Naive thymus-derived CD8-positive, alpha-beta T cell (primary cell): ENCODE results near the gene SPRED3. TPM values are rescaled to one million over a fixed set of nuclear protein-coding genes. Genes with fewer than 3 reads are reported as not detected.
"Not testable (repeated sequence)": the region's sequence is repeated elsewhere in the genome, so short reads cannot be mapped to it uniquely, and the experiment has no call there.

Experiments
- ATAC-seq, 2 donors: fragments of 150-1000 bp; cut with Tn5 transposase in 1 of 2; sonication (Bioruptor Pico), chemical (Tn5 transposase) in 1 of 2; 1 replicate in 1 of 2; 2 replicates in 1 of 2; pipeline ENCODE4 v1.10.0; 2021; ENCODE audit warnings: mild to moderate bottlenecking in 2 of 2, moderate library complexity in 2 of 2
- POLR2A ChIA-PET: fragments of 350-600 bp; sonication (Branson Sonifier 250); formaldehyde crosslinking; loops from one replicate; lab custom pipeline; 2021; ENCODE audit warnings: antibody characterized with exemption; lab: Charles Lee
- DNase-seq, 10 donors: peaks; one replicate each; pipeline versions ENCODE4 v3.0.0 to v3.0.0-alpha.2; 2020 to 2022
- H3K27ac Mint-ChIP-seq, 10 donors: one replicate each; pipeline ENCODE4 v1.8.0; 2020 to 2022; ENCODE audit warnings: mild to moderate bottlenecking in 10 of 10, mixed read lengths in 10 of 10, moderate library complexity in 4 of 10, inconsistent platforms in 1 of 10
- H3K27me3 Mint-ChIP-seq, 5 donors: one replicate each; pipeline ENCODE4 v1.8.0; 2021 to 2022; ENCODE audit warnings: mixed read lengths in 5 of 5
- H3K36me3 Mint-ChIP-seq, 3 donors: one replicate each; pipeline ENCODE4 v1.8.0; 2020 to 2022; ENCODE audit warnings: mixed read lengths in 3 of 3, mild to moderate bottlenecking in 2 of 3, inconsistent platforms in 1 of 3
- H3K4me1 Mint-ChIP-seq, 4 donors: one replicate each; pipeline ENCODE4 v1.8.0; 2021 to 2022; ENCODE audit warnings: mixed read lengths in 4 of 4
- H3K4me3 Mint-ChIP-seq, 10 donors: one replicate each; pipeline ENCODE4 v1.8.0; 2020 to 2022; ENCODE audit warnings: mild to moderate bottlenecking in 10 of 10, mixed read lengths in 10 of 10, moderate library complexity in 6 of 10, inconsistent platforms in 1 of 10
- H3K9me3 Mint-ChIP-seq, 9 donors: one replicate each; pipeline ENCODE4 v1.8.0; 2020 to 2022; ENCODE audit warnings: mixed read lengths in 9 of 9, mild to moderate bottlenecking in 3 of 9, inconsistent platforms in 1 of 9, moderate library complexity in 1 of 9
- polyA plus RNA-seq, 3 donors: library from polyadenylated mRNA; unstranded; fragments of 300-500 nt; fragmentation: Illumina TruSeq; gene quantifications; one replicate each; pipeline ENCODE4 v1.2.3, GENCODE V29; 2021
- total RNA-seq, 8 experiments: library from RNA in 2 of 8; stranded (reverse) in 2 of 8; gene quantifications; one replicate each; pipeline ENCODE4 v1.2.3 and lab custom pipeline; 2021 to 2026

Gene SPRED3
- total and polyA plus RNA-seq, 5 experiments from 2014 or later, result 0.02 to 2.6 (median 0.97) TPM; not detected in 1

DNA sequence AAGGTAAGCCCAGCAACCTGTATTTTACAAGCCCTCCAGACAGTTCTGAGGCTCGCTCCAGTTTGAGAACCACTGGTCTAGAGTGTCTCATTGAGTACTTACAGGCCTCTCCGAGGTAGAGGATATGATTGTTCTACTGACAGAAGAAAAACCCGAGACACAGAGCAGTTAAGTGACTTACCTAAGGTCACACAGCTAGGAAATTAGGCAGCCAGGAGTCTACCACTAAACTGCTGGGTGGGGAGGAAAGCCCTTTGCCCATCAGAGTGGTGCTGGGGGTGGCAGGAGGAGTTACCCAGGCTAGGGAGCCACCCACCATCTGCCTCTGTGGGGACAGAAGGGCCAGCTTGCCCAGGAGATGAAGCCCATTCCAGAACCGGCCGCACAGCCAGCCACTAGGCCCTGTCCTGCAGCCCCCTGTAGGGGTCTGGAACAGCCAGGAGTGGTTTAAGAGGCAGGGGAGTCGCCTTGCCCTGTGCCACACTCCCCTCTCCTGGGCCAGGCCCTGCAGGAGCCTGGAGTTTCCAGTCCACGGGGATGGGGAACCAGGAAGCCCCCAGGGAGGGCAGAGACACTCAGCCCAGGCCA is 36.8 kb downstream of the SPRED3 start:
- Mint-ChIP-seq H3K27me3 (peaks cover 0 to 19% (median 3%) of the 10 kb centered on the region in 5 donors), H3K4me1 (peaks cover 1 to 16% (median 8%) of the 10 kb centered on the region in 4 donors), H3K9me3 (no peaks in the 10 kb centered on the region), H3K27ac (no peak overlapping the region), H3K4me3 (peak overlapping the region in 5 of 10 donors; percentile 48 to 65 (median 52)), H3K36me3 (no peaks in the 10 kb centered on the region)
- POLR2A ChIA-PET, result interaction anchor here (0.7 to 1.0 kb wide), 2 partner anchors 8 to 80 kb away, joined by 4 read pairs; no protein-coding TSS in a partner anchor
- ATAC-seq (no peak), DNase-seq (no peak)

- peak; percentile 53 to 96 for ATAC-seq
- peak within 1 kb of the TSS in 4 of 10 donors; percentile 23 to 70 (median 45) for H3K27ac Mint-ChIP-seq
- DNase-seq, result peak in 7 of 10 donors; percentile 11 to 53 (median 47)
- peaks cover 0 to 19% (median 3%) of the 10 kb centered on the region in 5 donors for H3K27me3 Mint-ChIP-seq
- POLR2A ChIA-PET, result interaction anchor here (1.0 kb wide), 1 partner anchor 9 kb away, joined by 4 read pairs; no protein-coding TSS in a partner anchor
- peak within 1 kb of the TSS; percentile 38 to 81 (median 68) for H3K4me3 Mint-ChIP-seq
- H3K9me3 Mint-ChIP-seq, result no peaks in the 10 kb centered on the region
- H3K4me1 Mint-ChIP-seq, result peaks cover 1 to 16% (median 8%) of the 10 kb centered on the region in 4 donors
- H3K36me3 Mint-ChIP-seq, result no peaks in the 10 kb centered on the region
Observed at GRCh38 chr19:38425810-38426466, 37.4 kb downstream of the SPRED3 start, which contains the start of gene RASGRP4. Gene RASGRP4 (minus strand): TSS chr19:38426219. CDS start chr19:38426091, 128 bp downstream.

DNA sequence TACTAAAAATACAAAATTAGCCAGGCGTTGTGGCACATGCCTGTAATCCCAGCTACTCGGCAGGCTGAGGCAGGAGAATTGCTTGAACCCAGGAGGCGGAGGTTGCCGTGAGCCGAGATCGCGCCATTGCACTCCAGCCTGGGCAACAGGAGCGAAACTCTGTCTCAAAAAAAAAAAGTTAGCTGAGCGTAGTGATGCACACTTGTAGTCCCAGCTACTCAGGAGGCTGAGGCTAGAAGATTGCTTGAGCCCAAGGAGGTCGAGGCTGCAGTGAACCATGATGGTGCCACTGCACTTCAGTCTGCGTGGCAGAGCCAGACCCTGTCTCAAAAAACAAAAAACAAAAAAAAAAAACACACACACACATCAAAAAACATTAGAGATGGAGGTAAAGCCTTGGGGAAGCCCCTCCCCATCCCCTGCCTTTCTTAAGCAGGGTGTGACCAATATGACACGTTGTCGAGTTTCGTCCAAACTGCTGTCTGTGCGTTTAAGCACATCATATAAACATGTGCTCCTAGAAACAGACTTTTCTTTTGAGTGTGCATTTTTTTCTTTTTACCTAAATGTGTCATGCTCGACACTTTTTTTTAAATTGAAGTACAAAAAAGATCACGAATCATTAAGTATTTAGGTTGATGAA is 38.7 kb downstream of the SPRED3 start:
- Mint-ChIP-seq H3K4me1 (peaks cover 1 to 16% (median 8%) of the 10 kb centered on the region in 4 donors), H3K27me3 (peaks cover 0 to 19% (median 3%) of the 10 kb centered on the region in 5 donors)
- POLR2A ChIA-PET, H3K27ac Mint-ChIP-seq, H3K36me3 Mint-ChIP-seq, H3K4me3 Mint-ChIP-seq, ATAC-seq, H3K9me3 Mint-ChIP-seq, DNase-seq: not testable (repeated sequence)

- ATAC-seq (no peak), DNase-seq (no peak)
- no peak overlapping the region for H3K4me3 Mint-ChIP-seq
- peaks cover 4 to 24% (median 14%) of the 10 kb centered on the region in 4 donors for H3K4me1 Mint-ChIP-seq
- H3K27ac Mint-ChIP-seq, result peak overlapping the region in 1 of 10 donors; percentile 19
- POLR2A ChIA-PET, result no interaction called here
- H3K27me3 Mint-ChIP-seq, result peaks cover 5 to 21% (median 9%) of the 10 kb centered on the region in 5 donors
- no peaks in the 10 kb centered on the region for H3K9me3 Mint-ChIP-seq
- no peaks in the 10 kb centered on the region for H3K36me3 Mint-ChIP-seq
Observed at GRCh38 chr19:38429055-38429810, 40.7 kb downstream of the SPRED3 start.

DNA sequence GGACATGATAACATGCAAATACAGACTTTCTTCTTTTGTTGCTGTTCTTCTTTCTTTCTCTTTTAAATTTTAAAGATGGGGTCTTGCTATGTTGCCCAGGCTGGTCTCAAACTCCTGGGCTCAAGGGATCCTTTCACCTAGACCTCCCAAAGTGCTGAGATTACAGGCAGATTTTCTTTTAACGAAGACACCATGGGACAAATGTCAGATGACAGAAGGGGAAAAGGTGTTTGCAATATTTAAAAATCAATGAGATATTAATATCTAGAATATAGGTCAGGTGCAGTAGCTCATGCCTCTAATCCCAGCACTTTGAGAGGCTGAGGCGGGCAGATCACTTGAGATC is 41.3 kb downstream of the SPRED3 start:
- no peak for DNase-seq
- H3K4me3 Mint-ChIP-seq, result no peak overlapping the region
- H3K36me3 Mint-ChIP-seq, result no peaks in the 10 kb centered on the region
- peaks cover 6 to 28% (median 16%) of the 10 kb centered on the region in 4 donors for H3K4me1 Mint-ChIP-seq
- H3K9me3 Mint-ChIP-seq, result no peaks in the 10 kb centered on the region
- H3K27ac Mint-ChIP-seq, result no peak overlapping the region
- POLR2A ChIA-PET, result no interaction called here
- peaks cover 7 to 21% (median 12%) of the 10 kb centered on the region in 5 donors for H3K27me3 Mint-ChIP-seq
- no peak for ATAC-seq

DNA sequence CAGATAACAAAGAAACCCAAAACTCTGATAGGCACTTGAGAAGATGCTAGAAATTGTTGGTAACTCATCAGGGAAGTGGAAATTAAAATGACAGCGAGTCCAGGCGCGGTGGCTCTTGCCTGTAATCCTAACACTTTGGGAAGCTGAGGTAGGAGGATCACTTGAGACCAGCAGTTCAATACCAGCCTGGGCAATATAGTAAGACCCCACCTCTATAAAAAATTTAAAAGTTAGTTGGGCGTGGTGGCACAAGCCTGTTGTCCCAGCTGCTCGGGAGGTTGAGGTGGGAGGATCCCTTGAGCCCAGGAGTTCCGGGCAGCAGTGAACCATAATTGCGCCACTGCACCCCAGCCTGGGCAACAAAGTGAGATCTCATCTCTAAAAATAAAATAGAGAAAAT is 42.4 kb downstream of the SPRED3 start:
- Mint-ChIP-seq H3K36me3 (no peaks in the 10 kb centered on the region), H3K4me3 (no peak overlapping the region), H3K4me1 (peaks cover 6 to 18% (median 14%) of the 10 kb centered on the region in 4 donors), H3K9me3 (no peaks in the 10 kb centered on the region), H3K27me3 (peaks cover 7 to 30% (median 13%) of the 10 kb centered on the region in 5 donors), H3K27ac (no peak overlapping the region)
- no peak for ATAC-seq
- POLR2A ChIA-PET, result no interaction called here
- no peak for DNase-seq

- ATAC-seq (peak; percentile 52 to 75), DNase-seq (peak in 1 of 10 donors; percentile 18)
- POLR2A ChIA-PET, result no interaction called here
- peaks cover 0 to 2% (median 0%) of the 10 kb centered on the region in 9 donors for H3K9me3 Mint-ChIP-seq
- no peaks in the 10 kb centered on the region for H3K36me3 Mint-ChIP-seq
- peak within 1 kb of the TSS in 3 of 10 donors; percentile 11 to 60 (median 49) for H3K27ac Mint-ChIP-seq
- peaks cover 5 to 12% (median 9%) of the 10 kb centered on the region in 4 donors for H3K4me1 Mint-ChIP-seq
- H3K4me3 Mint-ChIP-seq, result peak within 1 kb of the TSS in 6 of 10 donors; percentile 28 to 68 (median 54)
- H3K27me3 Mint-ChIP-seq, result peaks cover 13 to 43% (median 19%) of the 10 kb centered on the region in 5 donors
Observed at GRCh38 chr19:38433268-38433733, 44.8 kb downstream of the SPRED3 start, which contains the start of gene RYR1. Gene RYR1 (plus strand): TSS chr19:38433691. CDS start chr19:38433830, 139 bp downstream.

- H3K36me3 Mint-ChIP-seq, result no peaks in the 10 kb centered on the region
- H3K4me3 Mint-ChIP-seq, result peak overlapping the region in 1 of 10 donors; percentile 37
- DNase-seq, result no peak
- peaks cover 14 to 46% (median 20%) of the 10 kb centered on the region in 5 donors for H3K27me3 Mint-ChIP-seq
- no peak for ATAC-seq
- peak overlapping the region in 1 of 10 donors; percentile 49 for H3K27ac Mint-ChIP-seq
- POLR2A ChIA-PET, result no interaction called here
- H3K4me1 Mint-ChIP-seq, result peaks cover 5 to 12% (median 9%) of the 10 kb centered on the region in 4 donors
- H3K9me3 Mint-ChIP-seq, result peaks cover 0 to 2% (median 0%) of the 10 kb centered on the region in 9 donors
Observed at GRCh38 chr19:38434549-38435051, 46.1 kb downstream of the SPRED3 start.

- DNase-seq (no peak), ATAC-seq (no peak)
- peaks cover 14 to 56% (median 23%) of the 10 kb centered on the region in 5 donors for H3K27me3 Mint-ChIP-seq
- peaks cover 9 to 12% (median 10%) of the 10 kb centered on the region in 4 donors for H3K4me1 Mint-ChIP-seq
- POLR2A ChIA-PET, result interaction anchor here (0.7 kb wide), 1 partner anchor 23 kb away, joined by 3 read pairs; no protein-coding TSS in a partner anchor
- peak overlapping the region in 1 of 10 donors; percentile 49 for H3K27ac Mint-ChIP-seq
- peaks cover 0 to 2% (median 0%) of the 10 kb centered on the region in 9 donors for H3K9me3 Mint-ChIP-seq
- H3K36me3 Mint-ChIP-seq, result no peaks in the 10 kb centered on the region
- H3K4me3 Mint-ChIP-seq, result no peak overlapping the region
Observed at GRCh38 chr19:38437295-38437694, 48.8 kb downstream of the SPRED3 start.

DNA sequence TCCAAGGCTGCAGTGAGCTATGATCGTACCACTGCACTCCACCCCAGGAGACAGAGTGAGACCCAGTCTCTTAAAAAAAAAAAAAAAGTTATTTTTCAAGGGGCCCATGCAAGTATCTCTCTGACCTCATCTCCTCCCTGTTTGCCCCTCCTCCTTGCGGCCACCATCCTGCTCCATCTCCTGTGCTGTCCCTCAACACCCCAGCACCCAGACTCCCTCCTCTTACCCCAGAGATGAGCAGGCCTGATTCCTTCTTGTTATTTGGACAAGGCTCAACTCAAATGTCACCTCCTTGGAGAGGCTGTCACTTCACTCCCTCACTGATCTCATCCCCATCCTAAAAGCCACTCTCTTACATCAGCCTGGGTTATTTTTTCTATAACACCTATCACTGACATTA is 49.4 kb downstream of the SPRED3 start:
- DNase-seq (no peak), ATAC-seq (no peak)
- peaks cover 0 to 2% (median 0%) of the 10 kb centered on the region in 9 donors for H3K9me3 Mint-ChIP-seq
- peaks cover 9 to 12% (median 10%) of the 10 kb centered on the region in 4 donors for H3K4me1 Mint-ChIP-seq
- POLR2A ChIA-PET, result interaction anchor here (0.6 to 0.7 kb wide), 2 partner anchors 8 to 24 kb away, joined by 3 read pairs; no protein-coding TSS in a partner anchor
- H3K36me3 Mint-ChIP-seq, result no peaks in the 10 kb centered on the region
- peaks cover 14 to 58% (median 23%) of the 10 kb centered on the region in 5 donors for H3K27me3 Mint-ChIP-seq
- no peak overlapping the region for H3K27ac Mint-ChIP-seq
- no peak overlapping the region for H3K4me3 Mint-ChIP-seq

DNA sequence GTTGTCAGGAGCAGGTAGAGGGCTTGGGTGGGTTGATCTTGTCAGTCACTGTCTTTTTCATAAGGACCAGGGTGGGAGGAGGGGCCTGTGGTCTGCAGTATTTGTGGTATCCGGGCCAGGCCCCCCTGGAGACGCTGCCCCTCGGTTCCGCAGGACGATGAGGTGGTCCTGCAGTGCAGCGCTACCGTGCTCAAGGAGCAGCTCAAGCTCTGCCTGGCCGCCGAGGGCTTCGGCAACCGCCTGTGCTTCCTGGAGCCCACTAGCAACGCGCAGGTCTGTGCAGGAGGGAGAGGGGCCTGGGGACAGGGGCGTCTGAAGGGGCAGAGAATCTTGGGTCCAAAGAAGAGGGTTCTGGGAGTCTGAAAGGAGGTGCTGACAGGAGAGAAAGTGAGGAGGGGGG is 52.1 kb downstream of the SPRED3 start:
- POLR2A ChIA-PET, result no interaction called here
- Mint-ChIP-seq H3K9me3 (peaks cover 0 to 3% (median 0%) of the 10 kb centered on the region in 9 donors), H3K27ac (no peak overlapping the region), H3K36me3 (peaks cover 0 to 2% (median 0%) of the 10 kb centered on the region in 3 donors), H3K4me1 (peaks cover 0 to 7% (median 1%) of the 10 kb centered on the region in 4 donors), H3K4me3 (no peak overlapping the region), H3K27me3 (peaks cover 12 to 49% (median 30%) of the 10 kb centered on the region in 5 donors)
- DNase-seq (no peak), ATAC-seq (no peak)
